Keratinocyte (primary cell): ENCODE measurements around the gene ZNF358. TPM values are rescaled to one million over a fixed set of nuclear protein-coding genes. Genes with fewer than 3 reads are reported as not detected.

ENCODE experiments used
- DNase-seq: peaks from one replicate; pipeline ENCODE4 v3.0.0-alpha.2; 2011; ENCODE audit warnings: low read depth, missing footprints, low spot score
- FAIRE-seq: peaks from 2 replicates; lab custom pipeline; 2011; peaks lifted over from hg19 to GRCh38; lab: Jason Lieb, UNC
- H2AFZ ChIP-seq: 2 replicates; pipeline ENCODE4 v1.6.0; 2012; ENCODE audit warnings: low read length, control low read depth, inconsistent platforms; ENCODE audit not compliant: control insufficient read depth
- H3K27ac ChIP-seq: 2 replicates; pipeline ENCODE4 v1.5.1; 2011; ENCODE audit warnings: low read length; ENCODE audit not compliant: control insufficient read depth, insufficient read depth
- H3K27me3 ChIP-seq: 3 replicates; pipeline ENCODE4 v1.6.0; 2011; ENCODE audit warnings: low read length; ENCODE audit not compliant: control insufficient read depth, insufficient read depth; ENCODE audit errors: extremely low read depth
- H3K36me3 ChIP-seq, 2 experiments: 2 replicates in 1 of 2; 3 replicates in 1 of 2; pipeline ENCODE4 v1.5.1; 2011; ENCODE audit warnings: low read length in 2 of 2, mild to moderate bottlenecking in 1 of 2; ENCODE audit not compliant: control insufficient read depth in 2 of 2, insufficient read depth in 2 of 2; ENCODE audit errors: extremely low read depth in 1 of 2
- H3K4me1 ChIP-seq: 3 replicates; pipeline ENCODE4 v1.5.1; 2011; ENCODE audit warnings: low read length; ENCODE audit not compliant: control insufficient read depth, insufficient read depth; ENCODE audit errors: extremely low read depth
- H3K4me2 ChIP-seq: 3 replicates; pipeline ENCODE4 v1.6.0; 2011; ENCODE audit warnings: low read depth, low read length; ENCODE audit not compliant: control insufficient read depth, insufficient read depth; ENCODE audit errors: extremely low read depth
- H3K4me3 ChIP-seq, 3 experiments: fragments of 200-600 bp in 1 of 3; sonication (generic) in 1 of 3; 2 replicates in 2 of 3; 3 replicates in 1 of 3; pipeline ENCODE4 v1.5.1; 2011 to 2016; ENCODE audit warnings: low read length in 3 of 3, mild to moderate bottlenecking in 3 of 3, control low read depth in 2 of 3, inconsistent platforms in 1 of 3, low read depth in 1 of 3, mixed read lengths in 1 of 3, mixed run types in 1 of 3, moderate library complexity in 1 of 3; ENCODE audit not compliant: control insufficient read depth in 2 of 3, insufficient read depth in 2 of 3; ENCODE audit errors: extremely low read depth in 1 of 3
- H3K79me2 ChIP-seq: 2 replicates; pipeline ENCODE4 v1.6.0; 2012; ENCODE audit warnings: low read length; ENCODE audit not compliant: control insufficient read depth, insufficient read depth
- H3K9ac ChIP-seq: 3 replicates; pipeline ENCODE4 v1.6.0; 2011; ENCODE audit warnings: low read length; ENCODE audit not compliant: control insufficient read depth, insufficient read depth; ENCODE audit errors: extremely low read depth
- H3K9me1 ChIP-seq: 3 replicates; pipeline ENCODE4 v1.6.0; 2011; ENCODE audit warnings: low read length; ENCODE audit not compliant: control insufficient read depth, insufficient read depth; ENCODE audit errors: extremely low read depth
- H3K9me3 ChIP-seq: 2 replicates; pipeline ENCODE4 v1.5.1; 2012; ENCODE audit warnings: low read depth, low read length; ENCODE audit not compliant: control insufficient read depth
- H4K20me1 ChIP-seq: 3 replicates; pipeline ENCODE4 v1.6.0; 2011; ENCODE audit warnings: low read length; ENCODE audit not compliant: control insufficient read depth, insufficient read depth; ENCODE audit errors: extremely low read depth
- EZH2 ChIP-seq: IDR thresholded peaks from one replicate; pipeline ENCODE4 v1.6.1; 2012; ENCODE audit warnings: inconsistent platforms, mild to moderate bottlenecking, low read length, moderate library complexity
- dilution Hi-C: fragments of 300-500 bp; cut with MboI; formaldehyde crosslinking; loops from one replicate; pipeline ENCODE4 v1.7.0; 2020; ENCODE audit warnings: low sequenced_read_pairs; ENCODE audit not compliant: extremely low pct_ligation_motif_present
- polyA plus RNA-seq, 5 experiments: library from polyadenylated mRNA; depleted of rRNA in 3 of 5; stranded (reverse) in 3 of 5; stranded (forward) in 1 of 5; unstranded in 1 of 5; fragments of >200 nt; gene quantifications; 1 replicate in 1 of 5; 2 replicates in 3 of 5; 3 replicates in 1 of 5; pipeline versions ENCODE4 v1.2.1 to v1.2.3, GENCODE V29; 2011 to 2012; ENCODE audit warnings: missing spikeins in 2 of 5, low read depth in 1 of 5, low replicate concordance in 1 of 5
- TF ChIP-seq, protein P1 (sequence below), 3 experiments: IDR thresholded peaks in 1 of 3; conservative IDR thresholded peaks in 1 of 3; optimal IDR thresholded peaks in 1 of 3; 2 replicates in 2 of 3; 3 replicates in 1 of 3; pipeline versions ENCODE3 to v1.5.1; 2011; ENCODE audit warnings: low read length in 3 of 3, mild to moderate bottlenecking in 3 of 3, moderate library complexity in 2 of 3, control low read depth in 1 of 3, inconsistent platforms in 1 of 3; ENCODE audit not compliant: insufficient read depth in 2 of 3; ENCODE audit errors: extremely low read depth in 1 of 3

Gene ZNF358
- polyA plus RNA-seq, 1 donor (not counting 4 experiments of a cell fraction or from before 2014, with no cell fraction given) = 8.5 TPM

DNA sequence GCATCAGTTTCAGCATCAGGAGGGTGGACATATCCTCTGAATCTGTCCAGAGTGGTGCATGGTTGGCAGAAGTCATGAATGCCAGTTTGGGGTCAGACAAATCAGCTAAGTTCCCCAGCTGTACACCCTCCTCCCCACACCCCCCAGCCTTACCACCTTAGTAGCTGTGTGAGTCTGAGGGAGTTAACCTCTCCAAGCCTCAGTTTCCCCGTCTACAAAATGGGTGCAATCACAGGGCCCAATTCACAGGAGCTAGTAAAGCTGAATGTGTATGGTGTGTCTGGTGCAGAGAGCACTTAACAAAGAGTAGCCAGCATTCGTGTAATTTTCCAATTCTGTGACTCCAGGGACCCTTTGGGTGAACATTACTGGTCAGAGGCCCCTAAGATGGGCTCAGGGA, 13.4 kb upstream of the ZNF358 start:
- H3K4me3 ChIP-seq = no peak overlapping the region
- no peak overlapping the region for H3K27ac ChIP-seq
- no peaks in the 10 kb centered on the region for H3K9me1 ChIP-seq
- no peaks in the 10 kb centered on the region for H4K20me1 ChIP-seq
- dilution Hi-C loops = no loop called here
- DNase-seq = no peak
- FAIRE-seq = no peak
- H3K79me2 ChIP-seq = no peaks in the 10 kb centered on the region
- no peak overlapping the region for H2AFZ ChIP-seq
- H3K4me2 ChIP-seq = no peak overlapping the region
- no peaks in the 10 kb centered on the region for H3K36me3 ChIP-seq
- H3K9me3 ChIP-seq = no peaks in the 10 kb centered on the region
- no peak overlapping the region for H3K9ac ChIP-seq
- TF ChIP-seq EZH2 = no peak
- TF ChIP-seq, protein P1, sequence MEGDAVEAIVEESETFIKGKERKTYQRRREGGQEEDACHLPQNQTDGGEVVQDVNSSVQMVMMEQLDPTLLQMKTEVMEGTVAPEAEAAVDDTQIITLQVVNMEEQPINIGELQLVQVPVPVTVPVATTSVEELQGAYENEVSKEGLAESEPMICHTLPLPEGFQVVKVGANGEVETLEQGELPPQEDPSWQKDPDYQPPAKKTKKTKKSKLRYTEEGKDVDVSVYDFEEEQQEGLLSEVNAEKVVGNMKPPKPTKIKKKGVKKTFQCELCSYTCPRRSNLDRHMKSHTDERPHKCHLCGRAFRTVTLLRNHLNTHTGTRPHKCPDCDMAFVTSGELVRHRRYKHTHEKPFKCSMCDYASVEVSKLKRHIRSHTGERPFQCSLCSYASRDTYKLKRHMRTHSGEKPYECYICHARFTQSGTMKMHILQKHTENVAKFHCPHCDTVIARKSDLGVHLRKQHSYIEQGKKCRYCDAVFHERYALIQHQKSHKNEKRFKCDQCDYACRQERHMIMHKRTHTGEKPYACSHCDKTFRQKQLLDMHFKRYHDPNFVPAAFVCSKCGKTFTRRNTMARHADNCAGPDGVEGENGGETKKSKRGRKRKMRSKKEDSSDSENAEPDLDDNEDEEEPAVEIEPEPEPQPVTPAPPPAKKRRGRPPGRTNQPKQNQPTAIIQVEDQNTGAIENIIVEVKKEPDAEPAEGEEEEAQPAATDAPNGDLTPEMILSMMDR (optimal IDR thresholded peaks at IDR 0.05 in 1 of 3, IDR thresholded peaks at IDR 0.05 in 1 of 3, conservative IDR thresholded peaks at IDR 0.05 in 1 of 3; ENCODE audit: extremely low read depth in 1 of 3, insufficient read depth in 2 of 3, low read length in 3 of 3) = no peak
- H3K27me3 ChIP-seq = peaks cover 4% of the 10 kb centered on the region
- H3K4me1 ChIP-seq = peaks cover 2% of the 10 kb centered on the region

- Histone ChIP-seq H3K9me3 (no peaks in the 10 kb centered on the region), H4K20me1 (no peaks in the 10 kb centered on the region), H3K27ac (no peak overlapping the region), H2AFZ (no peak overlapping the region), H3K27me3 (peaks cover 4% of the 10 kb centered on the region), H3K4me2 (no peak overlapping the region), H3K4me1 (peaks cover 2% of the 10 kb centered on the region), H3K36me3 (no peaks in the 10 kb centered on the region), H3K79me2 (no peaks in the 10 kb centered on the region), H3K4me3 (no peak overlapping the region), H3K9ac (no peak overlapping the region), H3K9me1 (no peaks in the 10 kb centered on the region)
- TF ChIP-seq, protein P1 (optimal IDR thresholded peaks at IDR 0.05 in 1 of 3, IDR thresholded peaks at IDR 0.05 in 1 of 3, conservative IDR thresholded peaks at IDR 0.05 in 1 of 3; ENCODE audit: extremely low read depth in 1 of 3, insufficient read depth in 2 of 3, low read length in 3 of 3) = no peak
- TF ChIP-seq EZH2 = no peak
- dilution Hi-C loops = no loop called here
- no peak for DNase-seq
- no peak for FAIRE-seq
Observed at GRCh38 chr19:7504684-7505083, 11.2 kb upstream of the ZNF358 start.
